HCT116 (cell line): ENCODE data around the gene EWSR1. TPM values are rescaled to one million over a fixed set of nuclear protein-coding genes. Genes with fewer than 3 reads are reported as not detected.

Experiments
- ATAC-seq: fragments of 200-7000 bp; cut with Tn5 transposase; 2 replicates; pipeline ENCODE4 v1.9.1; 2020; ENCODE audit warnings: mild to moderate bottlenecking, moderate library complexity
- BruUV-seq: library from RNA; stranded (reverse); fragments of 400-500 nt; replicated peaks from 2 replicates; lab custom pipeline; 2021; lab: Mats Ljungman, UMichigan
- CTCF ChIA-PET: fragments of 300-600 bp; sonication (Branson Sonifier 250); formaldehyde crosslinking; loops from one replicate; lab custom pipeline; 2021; ENCODE audit warnings: antibody characterized with exemption; lab: Charles Lee
- POLR2A ChIA-PET: fragments of 300-600, 350-600 bp; sonication (Branson Sonifier 250); formaldehyde crosslinking; loops from one replicate; lab custom pipeline; 2021; ENCODE audit warnings: antibody characterized with exemption; lab: Charles Lee
- RAD21 ChIA-PET, 2 experiments: fragments of 300-600 bp; sonication (Branson Sonifier 250); formaldehyde crosslinking; loops; one replicate each; lab custom pipeline; 2023; ENCODE audit warnings: low total read pairs in 2 of 2; ENCODE audit not compliant: uncharacterized antibody in 2 of 2, unreplicated experiment in 2 of 2, low non-redundant PET in 1 of 2; lab: Charles Lee
- DNase-seq: peaks from one replicate; pipeline ENCODE4 v3.0.0-alpha.2; 2010; ENCODE audit warnings: low read depth, low spot score
- H2AFZ ChIP-seq: fragments of 200-600 bp; shearing (Covaris generic), sonication (generic); 2 replicates; pipeline ENCODE4 v1.6.1; 2017; ENCODE audit warnings: low read depth, mixed run types, mixed read lengths, antibody characterized with exemption, low read length; ENCODE audit not compliant: poor library complexity, severe bottlenecking
- H3K27ac ChIP-seq: 2 replicates; pipeline ENCODE4 v1.5.1; 2012; ENCODE audit warnings: low read depth, low read length
- H3K27me3 ChIP-seq: fragments of 200-600 bp; sonication (generic); 2 replicates; pipeline ENCODE4 v1.6.1; 2016; ENCODE audit warnings: mixed run types, low read length, mixed read lengths; ENCODE audit not compliant: insufficient read depth
- H3K36me3 ChIP-seq, 2 experiments: fragments of 200-500 bp in 1 of 2; fragments of 200-600 bp in 1 of 2; sonication (Bioruptor generic) in 1 of 2; sonication (generic) in 1 of 2; 2 replicates each; pipeline versions ENCODE4 v1.5.1 to v1.6.1; 2014 to 2016; ENCODE audit warnings: low read length in 2 of 2, inconsistent platforms in 1 of 2, mixed read lengths in 1 of 2, mixed run types in 1 of 2; ENCODE audit not compliant: insufficient read depth in 2 of 2, control insufficient read depth in 1 of 2
- H3K4me1 ChIP-seq, 2 experiments: fragments of 200-600 bp in 1 of 2; sonication (generic) in 1 of 2; 2 replicates each; pipeline versions ENCODE4 v1.5.1 to v1.6.1; 2012 to 2017; ENCODE audit warnings: low read length in 2 of 2, inconsistent platforms in 1 of 2, mild to moderate bottlenecking in 1 of 2, mixed read lengths in 1 of 2, mixed run types in 1 of 2, moderate library complexity in 1 of 2; ENCODE audit not compliant: insufficient read depth in 2 of 2, control insufficient read depth in 1 of 2
- H3K4me2 ChIP-seq: fragments of 200-600 bp; sonication (generic); 2 replicates; pipeline ENCODE4 v1.6.1; 2017; ENCODE audit warnings: mixed run types, low read length, mixed read lengths
- H3K4me3 ChIP-seq, 2 experiments: fragments of 200-600 bp in 1 of 2; sonication (generic) in 1 of 2; replicated peaks in 1 of 2; 2 replicates each; pipeline ENCODE4 v1.5.1; 2011 to 2016; ENCODE audit warnings: low read length in 2 of 2, control low read depth in 1 of 2, low read depth in 1 of 2, mild to moderate bottlenecking in 1 of 2, mixed read lengths in 1 of 2, mixed run types in 1 of 2
- H3K79me2 ChIP-seq: fragments of 200-600 bp; sonication (generic); 2 replicates; pipeline ENCODE4 v1.6.1; 2017; ENCODE audit warnings: mild to moderate bottlenecking, mixed run types, low read length, moderate library complexity, mixed read lengths; ENCODE audit not compliant: insufficient read depth
- H3K9ac ChIP-seq: fragments of 200-600 bp; sonication (generic); 2 replicates; pipeline ENCODE4 v1.6.1; 2016; ENCODE audit warnings: low read length, mixed read lengths
- H3K9me2 ChIP-seq: fragments of 200-600 bp; sonication (generic), shearing (Covaris generic); 2 replicates; pipeline ENCODE4 v1.6.1; 2017; ENCODE audit warnings: mixed run types, mild to moderate bottlenecking, moderate library complexity; ENCODE audit not compliant: insufficient read depth
- H3K9me3 ChIP-seq, 2 experiments: fragments of 200-500 bp in 1 of 2; fragments of 200-600 bp in 1 of 2; sonication (Bioruptor generic) in 1 of 2; sonication (generic) in 1 of 2; 2 replicates each; pipeline ENCODE4 v1.6.1; 2014 to 2017; ENCODE audit warnings: low read length in 2 of 2, mixed read lengths in 2 of 2, inconsistent platforms in 1 of 2, low read depth in 1 of 2, mild to moderate bottlenecking in 1 of 2, mixed run types in 1 of 2, moderate library complexity in 1 of 2; ENCODE audit not compliant: control insufficient read depth in 1 of 2, insufficient read depth in 1 of 2
- H4K20me1 ChIP-seq: fragments of 200-600 bp; sonication (generic), shearing (Covaris generic); 2 replicates; pipeline ENCODE4 v1.6.1; 2017; ENCODE audit warnings: mixed run types, mild to moderate bottlenecking, moderate library complexity; ENCODE audit not compliant: insufficient read depth
- CBX3 ChIP-seq: IDR thresholded peaks from 2 replicates; pipeline ENCODE4 v1.6.1; 2012; ENCODE audit warnings: low read depth
- EGR1 ChIP-seq: IDR thresholded peaks from 2 replicates; pipeline ENCODE4 v1.6.1; 2012; ENCODE audit warnings: low read depth
- EZH2 ChIP-seq: fragments of 200-600 bp; sonication (generic); IDR thresholded peaks from 2 replicates; pipeline ENCODE4 v1.6.1; 2017; ENCODE audit warnings: antibody characterized with exemption, mixed run types
- FOSL1 ChIP-seq: IDR thresholded peaks from 2 replicates; pipeline ENCODE4 v1.6.1; 2012; ENCODE audit warnings: low read depth
- JUND ChIP-seq: IDR thresholded peaks from 2 replicates; pipeline ENCODE4 v1.6.1; 2012
- POLR2A ChIP-seq: IDR thresholded peaks from 2 replicates; pipeline ENCODE4 v1.7.0; 2011; ENCODE audit warnings: borderline replicate concordance; ENCODE audit not compliant: insufficient read depth, insufficient read length; ENCODE audit errors: extremely low read depth
- POLR2AphosphoS5 ChIP-seq: IDR thresholded peaks from 2 replicates; pipeline ENCODE4 v1.6.1; 2011; ENCODE audit warnings: mild to moderate bottlenecking, low read depth, low read length, moderate library complexity
- SP1 ChIP-seq: IDR thresholded peaks from 2 replicates; pipeline ENCODE4 v1.6.1; 2012; ENCODE audit warnings: low read depth
- YY1 ChIP-seq: IDR thresholded peaks from 2 replicates; pipeline ENCODE4 v1.6.1; 2011; ENCODE audit warnings: low read length, low read depth, moderate library complexity, mild to moderate bottlenecking; ENCODE audit not compliant: insufficient replicate concordance; ENCODE audit errors: extremely low read depth
- ZFX ChIP-seq: fragments of 450-650 bp; IDR thresholded peaks from 2 replicates; pipeline ENCODE4 v1.6.1; 2017
- ZNF274 ChIP-seq: fragments of 200-500 bp; sonication (Bioruptor generic); IDR thresholded peaks from 2 replicates; pipeline ENCODE4 v1.6.1; 2014; ENCODE audit warnings: mild to moderate bottlenecking, low read depth, low read length, inconsistent platforms
- intact Hi-C: fragments of 100-400 bp; cut with micrococcal nuclease; formaldehyde crosslinking; loops from 2 replicates; pipeline ENCODE4 v1.10.0; 2022
- total RNA-seq: library from RNA; stranded (reverse); gene quantifications from one replicate; pipeline ENCODE4 v1.2.1, GENCODE V29; 2021; ENCODE audit not compliant: unreplicated experiment
- TF ChIP-seq, protein P1 (sequence below): IDR thresholded peaks from 2 replicates; pipeline ENCODE4 v1.6.1; 2011; ENCODE audit warnings: mild to moderate bottlenecking, low read length, moderate library complexity; ENCODE audit not compliant: insufficient replicate concordance; ENCODE audit errors: extremely low read depth
- TF ChIP-seq, protein P2 (sequence below): IDR thresholded peaks from 2 replicates; pipeline ENCODE4 v1.6.1; 2012
- TF ChIP-seq, protein P3 (sequence below): IDR thresholded peaks from 2 replicates; pipeline ENCODE4 v1.6.1; 2012
- TF ChIP-seq, protein P4 (sequence below), 3 experiments: fragments of 200-600 bp in 1 of 3; sonication (generic) in 1 of 3; IDR thresholded peaks in 2 of 3; conservative IDR thresholded peaks in 1 of 3; 2 replicates each; pipeline ENCODE4 v1.5.1; 2012 to 2017; ENCODE audit warnings: low read depth in 2 of 3, low read length in 2 of 3, antibody characterized with exemption in 1 of 3, borderline replicate concordance in 1 of 3, control low read depth in 1 of 3, mild to moderate bottlenecking in 1 of 3, mixed read lengths in 1 of 3, mixed run types in 1 of 3, moderate library complexity in 1 of 3; ENCODE audit not compliant: insufficient read depth in 1 of 3

EWSR1 gene
- total RNA-seq, 1 experiment from 2014 or later = 335 TPM

DNA sequence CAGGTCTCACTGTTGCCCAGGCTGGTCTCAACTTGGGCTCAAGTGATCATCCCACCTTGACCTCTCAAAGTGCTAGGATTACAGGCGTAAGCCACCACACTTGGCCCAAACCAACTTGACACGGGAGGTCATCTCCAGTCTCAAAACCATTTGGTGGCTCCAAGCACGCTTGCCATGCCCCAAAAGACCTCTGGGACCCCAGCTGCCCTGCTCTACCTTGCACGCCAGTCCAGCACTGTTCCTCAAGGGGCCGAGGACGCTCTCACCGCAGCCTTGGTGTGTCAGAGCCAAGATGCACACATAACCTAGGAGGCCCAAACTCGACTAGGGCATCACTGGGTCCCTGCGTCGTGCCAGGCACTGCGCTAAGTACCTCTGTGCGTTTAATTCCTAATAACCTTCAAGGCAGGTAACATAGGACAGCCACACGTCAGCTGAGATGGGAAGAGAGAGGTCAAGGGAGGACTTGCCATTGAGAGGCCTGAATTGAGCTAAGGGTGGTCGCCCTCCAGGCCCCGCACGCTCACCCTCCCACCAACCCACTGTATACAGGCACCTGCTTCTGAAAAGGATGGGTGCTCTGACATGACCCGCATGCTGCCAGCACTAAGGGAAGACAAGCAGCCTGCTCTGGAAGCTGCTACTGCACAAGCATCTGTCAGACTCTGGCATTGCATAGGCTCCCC lies 33.8 kb downstream of the EWSR1 start:
- CTCF ChIA-PET = no interaction called here

DNA sequence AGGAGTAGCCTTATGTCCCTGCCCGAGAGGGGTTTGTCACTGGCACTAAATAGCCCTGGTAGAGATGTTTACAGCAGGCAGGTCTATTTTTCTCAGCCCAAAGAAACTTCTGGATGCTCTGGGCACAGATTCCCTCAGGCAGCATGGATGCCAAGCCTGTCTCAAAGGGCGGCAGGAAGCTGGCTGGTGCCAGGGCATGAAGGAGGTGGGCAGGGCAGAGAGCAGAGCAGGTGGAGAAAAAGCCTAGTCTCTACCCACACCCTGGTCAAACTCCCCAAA lies 34.3 kb downstream of the EWSR1 start:
- intact Hi-C loops = no loop called here
- Histone ChIP-seq H3K79me2 (peaks cover 1% of the 10 kb centered on the region; the same call in 1 of the 2 replicates), H3K9ac (no peak overlapping the region), H3K9me3 (no peaks in the 10 kb centered on the region), H3K27ac (no peak overlapping the region; the same call in 1 of the 2 replicates), H4K20me1 (peaks cover 8% of the 10 kb centered on the region; the same call in 1 of the 2 replicates), H3K4me3 (no peak overlapping the region), H3K36me3 (peaks cover 21 to 27% of the 10 kb centered on the region in 2 experiments), H3K9me2 (no peaks in the 10 kb centered on the region), H2AFZ (no peak overlapping the region), H3K4me1 (peaks cover 22 to 26% of the 10 kb centered on the region in 2 experiments), H3K27me3 (no peaks in the 10 kb centered on the region), H3K4me2 (no peak overlapping the region)
- ChIA-PET RAD21 (no interaction called here), POLR2A (no interaction called here), CTCF (interaction anchor here (1.1 kb wide), 1 partner anchor 12 kb away, joined by 3 read pairs; no protein-coding TSS in a partner anchor)
- DNase-seq (no peak), ATAC-seq (no peak)
- BruUV-seq = no TSS peak
- TF ChIP-seq SP1 (no peak), POLR2AphosphoS5 (no peak), YY1 (no peak), EZH2 (no peak), POLR2A (no peak), FOSL1 (no peak), ZNF274 (no peak)
- TF ChIP-seq, protein P1, sequence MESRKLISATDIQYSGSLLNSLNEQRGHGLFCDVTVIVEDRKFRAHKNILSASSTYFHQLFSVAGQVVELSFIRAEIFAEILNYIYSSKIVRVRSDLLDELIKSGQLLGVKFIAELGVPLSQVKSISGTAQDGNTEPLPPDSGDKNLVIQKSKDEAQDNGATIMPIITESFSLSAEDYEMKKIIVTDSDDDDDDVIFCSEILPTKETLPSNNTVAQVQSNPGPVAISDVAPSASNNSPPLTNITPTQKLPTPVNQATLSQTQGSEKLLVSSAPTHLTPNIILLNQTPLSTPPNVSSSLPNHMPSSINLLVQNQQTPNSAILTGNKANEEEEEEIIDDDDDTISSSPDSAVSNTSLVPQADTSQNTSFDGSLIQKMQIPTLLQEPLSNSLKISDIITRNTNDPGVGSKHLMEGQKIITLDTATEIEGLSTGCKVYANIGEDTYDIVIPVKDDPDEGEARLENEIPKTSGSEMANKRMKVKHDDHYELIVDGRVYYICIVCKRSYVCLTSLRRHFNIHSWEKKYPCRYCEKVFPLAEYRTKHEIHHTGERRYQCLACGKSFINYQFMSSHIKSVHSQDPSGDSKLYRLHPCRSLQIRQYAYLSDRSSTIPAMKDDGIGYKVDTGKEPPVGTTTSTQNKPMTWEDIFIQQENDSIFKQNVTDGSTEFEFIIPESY = no peak
- TF ChIP-seq, protein P2, sequence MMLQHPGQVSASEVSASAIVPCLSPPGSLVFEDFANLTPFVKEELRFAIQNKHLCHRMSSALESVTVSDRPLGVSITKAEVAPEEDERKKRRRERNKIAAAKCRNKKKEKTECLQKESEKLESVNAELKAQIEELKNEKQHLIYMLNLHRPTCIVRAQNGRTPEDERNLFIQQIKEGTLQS = no peak
- TF ChIP-seq, protein P3, sequence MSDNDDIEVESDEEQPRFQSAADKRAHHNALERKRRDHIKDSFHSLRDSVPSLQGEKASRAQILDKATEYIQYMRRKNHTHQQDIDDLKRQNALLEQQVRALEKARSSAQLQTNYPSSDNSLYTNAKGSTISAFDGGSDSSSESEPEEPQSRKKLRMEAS = no peak
- TF ChIP-seq, protein P4, sequence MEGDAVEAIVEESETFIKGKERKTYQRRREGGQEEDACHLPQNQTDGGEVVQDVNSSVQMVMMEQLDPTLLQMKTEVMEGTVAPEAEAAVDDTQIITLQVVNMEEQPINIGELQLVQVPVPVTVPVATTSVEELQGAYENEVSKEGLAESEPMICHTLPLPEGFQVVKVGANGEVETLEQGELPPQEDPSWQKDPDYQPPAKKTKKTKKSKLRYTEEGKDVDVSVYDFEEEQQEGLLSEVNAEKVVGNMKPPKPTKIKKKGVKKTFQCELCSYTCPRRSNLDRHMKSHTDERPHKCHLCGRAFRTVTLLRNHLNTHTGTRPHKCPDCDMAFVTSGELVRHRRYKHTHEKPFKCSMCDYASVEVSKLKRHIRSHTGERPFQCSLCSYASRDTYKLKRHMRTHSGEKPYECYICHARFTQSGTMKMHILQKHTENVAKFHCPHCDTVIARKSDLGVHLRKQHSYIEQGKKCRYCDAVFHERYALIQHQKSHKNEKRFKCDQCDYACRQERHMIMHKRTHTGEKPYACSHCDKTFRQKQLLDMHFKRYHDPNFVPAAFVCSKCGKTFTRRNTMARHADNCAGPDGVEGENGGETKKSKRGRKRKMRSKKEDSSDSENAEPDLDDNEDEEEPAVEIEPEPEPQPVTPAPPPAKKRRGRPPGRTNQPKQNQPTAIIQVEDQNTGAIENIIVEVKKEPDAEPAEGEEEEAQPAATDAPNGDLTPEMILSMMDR (IDR thresholded peaks at IDR 0.05 in 2 of 3, conservative IDR thresholded peaks at IDR 0.05 in 1 of 3; ENCODE audit: borderline replicate concordance in 1 of 3, insufficient read depth in 1 of 3, low read depth in 2 of 3, low read length in 2 of 3) = no peak
- TF ChIP-seq, all 23 proteins: peak for 0

More for the DNA sequence above, 33.8 kb downstream of the EWSR1 start:
- Histone ChIP-seq H3K4me2 (no peak overlapping the region), H3K9me3 (no peaks in the 10 kb centered on the region), H3K4me3 (no peak overlapping the region), H3K4me1 (peaks cover 22 to 26% of the 10 kb centered on the region in 2 experiments), H3K9ac (no peak overlapping the region), H3K9me2 (no peaks in the 10 kb centered on the region), H3K79me2 (no peaks in the 10 kb centered on the region; the same call in 1 of the 2 replicates), H3K36me3 (peaks cover 25 to 31% of the 10 kb centered on the region in 2 experiments), H3K27ac (no peak overlapping the region; the same call in 1 of the 2 replicates), H2AFZ (no peak overlapping the region), H3K27me3 (no peaks in the 10 kb centered on the region), H4K20me1 (peaks cover 8% of the 10 kb centered on the region; the same call in 1 of the 2 replicates)
- DNase-seq = no peak
- intact Hi-C loops = no loop called here
- TF ChIP-seq EGR1 (no peak), JUND (no peak), ZFX (no peak), ZNF274 (no peak), CBX3 (no peak), EZH2 (no peak)
- TF ChIP-seq, protein P3 = no peak
- BruUV-seq = no TSS peak
- ChIA-PET RAD21 (no interaction called here), POLR2A (no interaction called here)
- ATAC-seq = no peak
